NCI-H524 (cell line): ENCODE measurements around the gene PATL2.
"Not testable (repeated sequence)": the region's sequence is repeated elsewhere in the genome, so short reads cannot be mapped to it uniquely, and the experiment has no call there.

Source experiments
- DNase-seq, 2 experiments: peaks; one replicate each; lab custom pipeline; 2025; lab: John Stamatoyannopoulos, UW

Gene PATL2

GRCh38 chr15:44690245-44690644, 20.9 kb downstream of the PATL2 start:
- not testable (repeated sequence) for DNase-seq

- DNase-seq: not testable (repeated sequence)
These were observed 21.8 kb downstream of the PATL2 start for GRCh38 chr15:44689318-44689717.

GRCh38 chr15:44682809-44683682, 28.1 kb downstream of the PATL2 start:
- peak in 1 of 2 experiments; percentile 52 for DNase-seq

- no peak for DNase-seq
These were observed 28.9 kb downstream of the PATL2 start for GRCh38 chr15:44682211-44682610.

- no peak for DNase-seq
These were observed 34.4 kb downstream of the PATL2 start for GRCh38 chr15:44676676-44677075.

- no peak for DNase-seq
These were observed 35.2 kb downstream of the PATL2 start for GRCh38 chr15:44675911-44676310.

GRCh38 chr15:44673639-44674038, 37.5 kb downstream of the PATL2 start:
- DNase-seq: no peak

- DNase-seq: no peak
These were observed 40.8 kb downstream of the PATL2 start for GRCh38 chr15:44670087-44670950.

- DNase-seq: peak in 1 of 2 experiments; percentile 25
These were observed 42.2 kb downstream of the PATL2 start for GRCh38 chr15:44668921-44669320.

- DNase-seq: no peak
These were observed 44.1 kb downstream of the PATL2 start for GRCh38 chr15:44667039-44667360.

GRCh38 chr15:44666210-44667038, 44.7 kb downstream of the PATL2 start:
- no peak for DNase-seq

GRCh38 chr15:44663410-44664308, 47.5 kb downstream of the PATL2 start, which contains the start of gene SPG11:
Gene SPG11, minus strand, starts transcription at chr15:44663662. Its CDS starts 15 bp downstream, at chr15:44663647.
- DNase-seq: peak; percentile 96 to 99

- DNase-seq: peak; percentile 37 to 64
These were observed 48.4 kb downstream of the PATL2 start for GRCh38 chr15:44662478-44663409.

- no peak for DNase-seq
These were observed 49.5 kb downstream of the PATL2 start for GRCh38 chr15:44661576-44661975.

GRCh38 chr15:44659056-44659455, 52.1 kb downstream of the PATL2 start:
- DNase-seq: no peak

- DNase-seq: no peak
These were observed 53.7 kb downstream of the PATL2 start for GRCh38 chr15:44657378-44657777.

GRCh38 chr15:44656913-44657312, 54.2 kb downstream of the PATL2 start:
- DNase-seq: no peak

- DNase-seq: no peak
These were observed 54.8 kb downstream of the PATL2 start for GRCh38 chr15:44656298-44656697.

- DNase-seq: no peak
These were observed 56.3 kb downstream of the PATL2 start for GRCh38 chr15:44654858-44655257.

GRCh38 chr15:44647637-44648036, 63.5 kb downstream of the PATL2 start:
- DNase-seq: no peak
